Measurements from ENCODE around the gene BMP6.
"Not testable (repeated sequence)": the region's sequence is repeated elsewhere in the genome, so short reads cannot be mapped to it uniquely, and the experiment has no call there.

The BMP6 gene

GRCh38 chr6:7887278-7887991 is 161.5 kb downstream of the BMP6 start:
- no peak for DNase-seq

DNA sequence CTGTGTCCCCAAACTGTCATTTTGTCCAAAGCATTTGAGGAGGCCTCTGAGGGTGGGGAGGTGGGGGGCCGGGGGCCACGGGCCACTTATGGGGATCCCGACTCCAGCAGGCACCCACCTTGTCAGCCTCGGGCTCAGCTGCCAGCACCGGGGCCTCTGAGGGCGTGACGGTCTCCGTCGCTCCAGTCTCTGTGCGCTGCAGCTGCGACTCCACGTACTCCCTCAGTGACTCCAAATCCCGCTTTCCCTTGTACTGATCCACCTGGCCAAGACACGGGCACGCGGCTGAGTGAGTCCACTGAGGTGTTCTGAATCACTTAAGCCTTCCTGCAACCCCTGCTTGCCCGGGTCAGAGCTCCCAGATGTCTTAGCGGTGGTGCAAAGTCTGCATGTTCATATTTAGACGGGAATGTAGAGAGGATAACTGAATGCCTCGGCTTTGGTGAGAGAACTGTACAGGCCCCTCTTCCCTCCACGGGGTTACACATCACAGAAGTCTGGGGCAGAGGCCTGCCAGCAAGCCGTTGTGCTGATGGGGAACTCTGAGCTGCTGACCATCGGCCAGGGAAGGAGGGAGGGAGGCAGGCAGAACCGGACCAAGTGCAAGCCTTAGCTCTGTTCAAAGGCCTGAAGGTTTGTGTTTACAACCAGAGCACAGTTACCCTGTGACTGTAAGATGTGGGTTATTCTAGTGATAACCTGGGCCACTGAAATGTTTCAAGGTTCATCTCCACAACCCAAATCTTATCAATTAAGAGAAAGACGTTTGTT is 162.9 kb downstream of the BMP6 start:
- no peak for DNase-seq

DNA sequence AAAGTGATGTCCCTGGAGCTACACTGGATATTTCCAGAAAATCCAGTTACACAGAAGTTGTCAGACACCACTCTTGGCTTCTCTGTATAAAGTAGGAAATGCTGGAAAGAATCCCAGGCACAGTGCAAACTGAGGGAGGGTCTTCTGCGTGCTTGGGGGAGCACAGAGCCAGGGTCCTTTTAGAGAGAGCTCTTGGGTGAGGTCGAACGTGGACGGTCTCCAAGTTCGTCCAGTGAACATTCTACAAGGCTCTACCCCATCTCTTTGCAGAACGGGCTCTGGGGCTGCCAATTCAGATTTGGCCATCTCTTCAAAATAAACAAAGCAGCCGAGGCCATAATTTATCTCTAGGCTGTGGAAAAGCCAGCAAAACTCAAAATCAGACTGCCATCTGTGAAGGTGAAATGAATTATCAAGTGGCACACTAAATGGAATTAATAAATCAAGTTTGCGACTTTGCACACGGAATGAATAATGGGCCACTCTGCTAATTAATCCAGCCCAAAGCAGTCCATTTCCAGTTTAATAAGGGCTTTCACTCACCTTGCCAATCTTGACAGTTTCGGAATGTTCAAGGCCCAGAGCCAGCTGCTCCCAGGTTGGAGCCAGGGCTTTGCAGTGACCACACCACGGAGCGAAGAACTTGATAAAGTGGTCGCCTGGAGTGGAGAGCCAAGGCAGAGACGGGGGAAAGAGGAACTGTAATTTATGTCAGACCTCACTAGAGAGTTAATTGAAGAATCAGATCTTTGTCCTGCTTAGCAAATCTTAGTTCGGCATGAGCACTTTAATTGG is 165.4 kb downstream of the BMP6 start:
- no peak for DNase-seq

DNA sequence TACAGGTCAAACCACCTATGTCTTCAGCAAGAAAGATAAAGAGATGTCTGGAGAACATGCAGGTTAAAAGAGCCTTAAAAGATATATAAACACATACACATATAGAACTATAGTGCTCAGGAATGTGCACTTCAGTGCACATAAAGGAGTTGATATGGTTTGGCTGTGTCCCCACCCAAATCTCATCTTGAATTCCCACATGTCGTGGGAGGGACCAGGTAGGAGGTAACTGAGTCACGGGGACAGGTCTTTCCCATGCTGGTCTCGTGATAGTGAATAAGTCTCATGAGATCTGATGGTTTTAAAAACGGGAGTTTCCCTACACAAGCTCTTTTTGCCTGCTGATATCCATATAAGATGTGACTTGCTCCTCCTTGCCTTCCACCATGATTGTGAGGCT is 166.5 kb downstream of the BMP6 start:
- not testable (repeated sequence) for DNase-seq

- DNase-seq: no peak
These were observed 167.4 kb downstream of the BMP6 start for GRCh38 chr6:7893342-7893741.

- no peak for DNase-seq
These were observed 168.6 kb downstream of the BMP6 start for GRCh38 chr6:7894262-7895124.

DNA sequence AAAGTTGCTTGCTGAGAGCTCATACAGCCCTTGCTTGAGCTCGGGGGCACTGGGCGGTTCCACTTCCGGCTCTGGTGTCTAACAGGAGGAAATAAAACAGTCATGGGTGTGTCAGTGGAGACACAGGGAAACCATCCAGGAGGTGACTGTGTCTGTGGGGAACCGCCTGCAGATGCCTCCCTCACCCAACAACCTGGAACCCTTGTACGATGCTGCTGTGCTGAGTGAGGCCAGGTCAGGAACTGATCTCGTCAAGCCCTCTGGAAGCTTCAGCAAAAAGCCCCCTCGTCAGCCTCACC is 169.2 kb downstream of the BMP6 start:
- DNase-seq: no peak

GRCh38 chr6:7896465-7896987 is 170.6 kb downstream of the BMP6 start:
- no peak for DNase-seq

DNA sequence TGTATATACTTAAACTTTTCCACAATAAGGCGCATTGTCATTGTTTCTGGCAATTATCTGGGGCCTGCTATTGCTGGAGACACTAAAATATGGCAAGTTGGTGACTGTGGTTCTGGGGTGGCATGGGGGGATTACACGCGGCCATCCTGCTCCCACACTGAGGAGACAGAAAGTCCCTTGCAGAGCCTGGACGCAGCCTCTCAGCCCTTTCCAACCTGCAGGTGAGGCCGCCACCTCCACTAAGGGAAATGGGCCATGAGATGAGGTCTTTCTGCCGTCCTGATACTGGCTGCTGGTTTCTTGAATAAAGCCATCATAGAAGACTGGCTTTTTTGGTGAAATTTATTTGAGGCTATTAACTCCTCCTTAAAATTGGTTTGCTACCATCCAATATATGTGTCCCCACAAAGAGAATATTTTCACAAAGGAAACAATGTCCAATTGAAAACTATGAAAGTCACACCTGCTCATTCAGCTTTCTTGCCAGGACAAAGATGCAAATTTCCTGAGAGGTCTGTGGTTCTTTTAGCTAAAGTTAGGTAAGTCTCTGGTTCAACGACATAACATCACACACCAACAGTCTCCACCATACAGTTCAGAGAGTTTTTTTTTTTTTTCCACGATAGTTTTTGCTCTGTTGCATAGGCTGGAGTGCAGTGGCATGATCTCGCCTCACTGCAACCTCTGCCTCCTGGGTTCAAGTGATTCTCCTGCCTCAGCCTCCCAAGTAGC is 171.7 kb downstream of the BMP6 start:
- no peak for DNase-seq

DNA sequence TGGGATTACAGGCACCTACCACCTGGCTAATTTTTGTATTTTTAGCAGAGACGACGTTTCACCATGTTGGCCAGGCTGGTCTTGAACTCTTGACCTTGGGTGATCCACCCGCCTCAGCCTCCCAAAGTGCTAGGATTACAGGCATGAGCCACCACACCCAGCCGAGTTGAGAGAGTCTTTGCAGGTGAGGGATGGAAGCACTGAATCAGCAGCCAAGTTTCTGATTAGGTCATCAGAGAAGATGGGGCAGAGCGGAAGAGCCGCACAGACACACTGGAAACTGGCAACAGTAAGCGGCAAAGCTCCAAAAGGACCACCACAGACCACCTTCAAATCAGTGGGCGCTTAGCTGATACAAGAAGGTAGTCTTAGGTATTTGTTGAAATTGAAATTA is 172.3 kb downstream of the BMP6 start:
- not testable (repeated sequence) for DNase-seq

DNA sequence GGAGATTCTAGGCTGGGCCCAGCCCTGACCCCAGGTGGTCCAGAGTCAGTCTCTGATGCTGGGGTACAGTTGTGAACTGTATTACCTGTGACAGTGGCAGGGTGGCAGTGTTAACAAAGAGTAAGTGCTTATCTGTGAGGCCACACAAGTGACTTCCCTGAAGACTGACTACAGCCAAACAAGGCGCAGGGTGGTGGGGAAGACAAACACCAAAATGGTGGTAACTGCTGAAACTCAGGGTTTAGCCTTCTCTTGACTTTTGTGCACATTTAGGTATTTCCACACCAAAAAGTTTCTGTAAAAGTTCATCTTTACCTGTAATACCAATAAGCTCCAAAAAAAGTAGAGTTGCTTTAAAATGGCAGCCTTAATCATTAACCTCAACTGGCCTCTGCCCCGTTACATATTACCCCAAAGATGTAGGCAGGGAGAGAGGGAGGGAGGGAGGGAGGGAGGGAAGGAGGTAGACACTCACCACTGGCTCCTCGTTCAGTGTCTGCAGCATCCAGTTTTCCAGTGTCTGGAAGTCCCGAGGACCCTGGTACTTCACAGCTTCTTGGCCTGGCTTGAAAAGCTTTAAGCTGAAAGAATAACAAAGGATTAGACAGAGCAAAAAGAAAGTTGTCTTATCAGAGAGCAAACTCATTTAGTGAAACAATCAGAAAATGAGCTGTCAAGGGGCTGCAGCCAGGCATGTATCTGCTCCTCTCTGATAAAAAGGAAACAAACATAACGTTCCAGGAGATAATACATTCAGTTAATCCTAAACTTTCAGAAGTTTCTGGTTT is 173.4 kb downstream of the BMP6 start:
- DNase-seq: no peak

DNA sequence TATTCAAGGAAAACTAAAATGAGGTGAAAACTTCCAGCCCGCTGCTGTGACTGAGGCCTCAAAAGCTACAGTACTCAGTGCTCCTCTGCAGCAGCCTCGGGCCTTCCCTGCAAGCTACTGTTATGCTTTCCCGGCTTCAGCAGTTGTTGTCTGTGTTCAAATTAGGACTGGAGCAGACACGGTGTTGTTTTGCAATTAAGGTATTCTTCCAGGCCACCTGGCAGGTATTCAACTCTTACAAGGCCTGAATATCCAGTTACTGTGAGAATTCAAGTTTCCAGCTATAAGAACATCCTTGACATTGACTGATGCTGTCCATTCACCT is 174.0 kb downstream of the BMP6 start:
- no peak for DNase-seq

DNA sequence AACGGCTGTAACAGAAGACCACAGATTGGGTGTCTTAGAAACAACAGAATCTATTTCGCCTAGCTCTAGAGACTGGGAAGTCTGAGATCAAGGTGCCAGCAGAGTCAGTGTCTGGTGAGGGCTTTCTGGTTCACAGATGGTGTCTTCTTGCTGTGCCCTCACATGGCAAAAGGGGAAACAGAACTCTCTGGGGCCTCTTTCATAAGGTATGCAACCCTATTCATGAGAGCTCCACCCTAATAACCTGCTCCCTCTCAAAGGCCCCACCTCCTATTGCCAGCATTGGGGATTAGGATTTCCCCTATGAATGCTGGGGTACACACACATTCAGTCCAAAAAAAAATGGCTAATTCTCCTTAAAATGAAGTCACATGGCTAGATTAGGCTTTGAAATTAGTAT is 174.7 kb downstream of the BMP6 start:
- no peak for DNase-seq

- no peak for DNase-seq
These were observed 175.2 kb downstream of the BMP6 start for GRCh38 chr6:7901056-7901455.

GRCh38 chr6:7901780-7902179 is 175.9 kb downstream of the BMP6 start:
- no peak for DNase-seq

DNA sequence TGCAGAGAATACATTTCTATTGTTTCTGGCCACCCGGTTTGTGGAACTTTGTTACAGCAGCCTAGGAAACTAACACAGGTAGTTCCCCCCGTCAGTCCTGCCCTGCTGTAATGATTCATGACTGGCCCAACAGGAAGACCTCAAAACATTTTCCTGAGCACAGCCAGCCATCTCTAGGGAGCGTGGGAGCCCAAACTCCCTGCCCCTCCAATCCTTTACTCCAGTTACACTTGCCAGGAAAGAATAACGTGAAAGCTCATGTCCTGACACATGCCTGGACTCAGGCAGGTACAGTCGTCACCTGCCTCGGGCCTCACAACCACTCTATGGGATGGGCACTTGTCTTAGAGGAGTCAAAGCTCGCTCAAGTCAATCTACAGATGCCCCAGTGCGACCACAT is 176.3 kb downstream of the BMP6 start:
- DNase-seq: no peak

- DNase-seq: no peak
These were observed 177.0 kb downstream of the BMP6 start for GRCh38 chr6:7902867-7903266.

DNA sequence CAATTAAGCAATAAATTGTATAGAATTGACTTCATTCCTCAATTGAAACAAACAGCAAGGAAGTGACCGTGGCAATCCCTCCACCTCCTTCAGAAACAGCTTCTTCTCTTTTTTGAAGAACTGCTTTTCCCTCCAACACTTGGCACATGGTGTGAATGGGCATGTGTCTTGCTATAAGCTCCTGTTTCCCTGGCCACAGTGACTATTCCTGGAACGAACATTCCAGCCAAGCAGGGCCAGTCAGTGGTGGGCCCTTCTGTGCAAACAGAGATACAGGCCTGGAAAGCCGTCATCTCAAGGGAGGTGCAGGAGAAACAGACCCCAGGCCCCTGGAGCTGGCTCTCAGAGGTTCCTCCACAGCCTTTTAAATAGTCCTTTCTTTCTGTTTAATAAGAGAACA is 177.8 kb downstream of the BMP6 start:
- no peak for DNase-seq

- no peak for DNase-seq
These were observed 178.9 kb downstream of the BMP6 start for GRCh38 chr6:7904654-7905319.

DNA sequence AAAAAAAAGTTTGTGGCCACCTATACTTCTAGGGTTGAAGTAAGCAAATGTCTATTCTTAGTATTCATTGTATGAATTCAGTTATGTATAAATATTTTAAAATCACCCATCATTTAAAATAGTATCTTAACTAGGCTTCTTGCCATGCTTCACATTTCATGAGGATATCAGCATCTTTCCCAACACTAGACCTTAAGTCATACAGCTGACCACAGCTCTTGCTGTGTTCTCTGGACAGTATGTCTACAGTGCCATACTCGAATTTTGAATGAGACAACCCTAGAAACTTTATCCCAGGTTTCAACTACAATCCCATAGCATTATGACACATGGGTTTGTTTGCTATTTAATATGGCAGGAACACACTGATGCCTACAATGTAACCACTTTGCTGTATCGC is 179.5 kb downstream of the BMP6 start:
- DNase-seq: no peak

- no peak for DNase-seq
These were observed 180.8 kb downstream of the BMP6 start for GRCh38 chr6:7906741-7907140.
